Measurements from ENCODE around the gene PPM1M.

Gene PPM1M

GRCh38 chr3:52245322-52246263, at the start of gene PPM1M:
Gene PPM1M, plus strand, starts transcription at chr3:52245759. Its CDS starts 66 bp downstream, at chr3:52245825.
- no peak for DNase-seq

GRCh38 chr3:52195823-52196331, 49.7 kb upstream of the PPM1M start:
- DNase-seq = no peak

GRCh38 chr3:52196977-52197376, 48.6 kb upstream of the PPM1M start:
- DNase-seq = no peak

GRCh38 chr3:52197499-52197841, 48.1 kb upstream of the PPM1M start:
- DNase-seq = no peak

- DNase-seq = no peak
Observed at GRCh38 chr3:52197842-52198625, 47.5 kb upstream of the PPM1M start, which contains the start of gene ALAS1. Gene ALAS1, plus strand, starts transcription at chr3:52198160. Its CDS starts 1,082 bp downstream, at chr3:52199242.

GRCh38 chr3:52198643-52199608, 46.6 kb upstream of the PPM1M start:
- no peak for DNase-seq

GRCh38 chr3:52200981-52201679, 44.4 kb upstream of the PPM1M start:
- no peak for DNase-seq

- no peak for DNase-seq
Observed at GRCh38 chr3:52202384-52203077, 43.0 kb upstream of the PPM1M start.

GRCh38 chr3:52203701-52204100, 41.9 kb upstream of the PPM1M start:
- no peak for DNase-seq

- DNase-seq = no peak
Observed at GRCh38 chr3:52204337-52205073, 41.1 kb upstream of the PPM1M start.

GRCh38 chr3:52205727-52206372, 39.7 kb upstream of the PPM1M start:
- DNase-seq = no peak

GRCh38 chr3:52208556-52208955, 37.0 kb upstream of the PPM1M start:
- DNase-seq = no peak

- no peak for DNase-seq
Observed at GRCh38 chr3:52210037-52210436, 35.5 kb upstream of the PPM1M start.

GRCh38 chr3:52210550-52211046, 35.0 kb upstream of the PPM1M start:
- DNase-seq = no peak

GRCh38 chr3:52211268-52211891, 34.2 kb upstream of the PPM1M start:
- no peak for DNase-seq

- no peak for DNase-seq
Observed at GRCh38 chr3:52213005-52213404, 32.6 kb upstream of the PPM1M start.

- no peak for DNase-seq
Observed at GRCh38 chr3:52213901-52214300, 31.7 kb upstream of the PPM1M start.

- no peak for DNase-seq
Observed at GRCh38 chr3:52215351-52215750, 30.2 kb upstream of the PPM1M start.

Measured in NCI-H2107 (cell line).